Neural cell (in vitro differentiated cells): ENCODE measurements around the gene ERCC2.

ENCODE experiments used
- CTCF ChIP-seq: fragments of 450-650 bp; IDR thresholded peaks from 2 replicates; pipeline ENCODE4 v1.5.1; 2014; ENCODE audit warnings: antibody characterized with exemption, mild to moderate bottlenecking, moderate library complexity; ENCODE audit not compliant: poor library complexity, severe bottlenecking
- EP300 ChIP-seq: fragments of 450-650 bp; conservative IDR thresholded peaks from 2 replicates; pipeline ENCODE4 v1.6.1; 2014; ENCODE audit warnings: antibody characterized with exemption, mild to moderate bottlenecking, moderate library complexity; ENCODE audit not compliant: poor library complexity, severe bottlenecking
- MXI1 ChIP-seq: fragments of 450-650 bp; conservative IDR thresholded peaks from 2 replicates; pipeline ENCODE4 v1.6.1; 2014; ENCODE audit warnings: antibody characterized with exemption, mild to moderate bottlenecking; ENCODE audit not compliant: poor library complexity, severe bottlenecking
- SMC3 ChIP-seq: fragments of 450-650 bp; conservative IDR thresholded peaks from 2 replicates; pipeline ENCODE4 v1.6.1; 2014; ENCODE audit warnings: antibody characterized with exemption, mild to moderate bottlenecking, moderate library complexity; ENCODE audit not compliant: poor library complexity

- TF ChIP-seq CTCF (no peak), EP300 (no peak), MXI1 (no peak), SMC3 (no peak)
Measured at GRCh38 chr19:45368737-45369340, 1.5 kb downstream of the ERCC2 start.
